ENCODE results near the gene CD19. TPM values are rescaled to one million over a fixed set of nuclear protein-coding genes. Genes with fewer than 3 reads are reported as not detected.
"Not testable (repeated sequence)": the region's sequence is repeated elsewhere in the genome, so short reads cannot be mapped to it uniquely, and the experiment has no call there.

Gene CD19
- total and polyA plus RNA-seq, 2 donors (not counting 1 experiment from before 2014, with no cell fraction given) = under 0.01 to 0.05 TPM

- DNase-seq (ENCODE audit: low read depth in 2 of 2) = peak; percentile 75 to 85
- TF ChIP-seq EZH2 (IDR thresholded peaks at IDR 0.05; ENCODE audit: low read length, missing control alignments) = no peak
- TF ChIP-seq CTCF (conservative IDR thresholded peaks at IDR 0.05 in 1 of 2, IDR thresholded peaks at IDR 0.05 in 1 of 2; ENCODE audit: low read depth in 1 of 2, low read length in 2 of 2) = no peak
- Histone ChIP-seq H3K9ac (ENCODE audit: insufficient read depth, low read length) (peak within 1 kb of the TSS; percentile 92), H3K79me2 (ENCODE audit: control insufficient read depth, insufficient read depth, low read length) (no peaks in the 10 kb centered on the region), H3K27ac (ENCODE audit: insufficient read depth, low read length) (peak within 1 kb of the TSS; percentile 88), H3K27me3 (ENCODE audit: control insufficient read depth, insufficient read depth, low read length) (no peaks in the 10 kb centered on the region), H3K36me3 (ENCODE audit: control insufficient read depth, insufficient read depth, low read length) (peaks cover 3% of the 10 kb centered on the region), H4K20me1 (ENCODE audit: control insufficient read depth, extremely low read depth, insufficient read depth, low read length) (no peaks in the 10 kb centered on the region), H3K4me3 (replicated peaks in 1 of 4; ENCODE audit: control extremely low read depth in 1 of 4, insufficient read depth in 1 of 4, low read depth in 3 of 4, low read length in 4 of 4) (peak within 1 kb of the TSS; percentile 69 to 90 (median 78)), H2AFZ (ENCODE audit: low read length) (peak within 1 kb of the TSS; percentile 76), H3K4me2 (ENCODE audit: extremely low read depth, insufficient read depth, low read length) (peak within 1 kb of the TSS; percentile 87), H3K9me3 (ENCODE audit: control insufficient read depth, insufficient read depth, low read depth, low read length) (no peaks in the 10 kb centered on the region), H3K4me1 (ENCODE audit: control insufficient read depth, extremely low read depth, insufficient read depth, low read length) (no peaks in the 10 kb centered on the region)
Measured at GRCh38 chr16:28924762-28925385, 6.9 kb upstream of the CD19 start, which contains the start of gene RABEP2. TSS of gene RABEP2 (minus strand) at chr16:28925238. CDS start at chr16:28925163, 75 bp downstream.

GRCh38 chr16:28925386-28926228, 6.2 kb upstream of the CD19 start:
- Histone ChIP-seq H3K9ac (ENCODE audit: insufficient read depth, low read length) (peak overlapping the region; percentile 92), H3K36me3 (ENCODE audit: control insufficient read depth, insufficient read depth, low read length) (peaks cover 3% of the 10 kb centered on the region), H3K4me2 (ENCODE audit: extremely low read depth, insufficient read depth, low read length) (peak overlapping the region; percentile 87), H2AFZ (ENCODE audit: low read length) (peak overlapping the region; percentile 76), H3K27ac (ENCODE audit: insufficient read depth, low read length) (peak overlapping the region; percentile 88), H3K4me1 (ENCODE audit: control insufficient read depth, extremely low read depth, insufficient read depth, low read length) (no peaks in the 10 kb centered on the region), H4K20me1 (ENCODE audit: control insufficient read depth, extremely low read depth, insufficient read depth, low read length) (no peaks in the 10 kb centered on the region), H3K79me2 (ENCODE audit: control insufficient read depth, insufficient read depth, low read length) (no peaks in the 10 kb centered on the region), H3K27me3 (ENCODE audit: control insufficient read depth, insufficient read depth, low read length) (no peaks in the 10 kb centered on the region), H3K4me3 (replicated peaks in 1 of 4; ENCODE audit: control extremely low read depth in 1 of 4, insufficient read depth in 1 of 4, low read depth in 3 of 4, low read length in 4 of 4) (peak overlapping the region; percentile 69 to 90 (median 78)), H3K9me3 (ENCODE audit: control insufficient read depth, insufficient read depth, low read depth, low read length) (no peaks in the 10 kb centered on the region)
- TF ChIP-seq CTCF (conservative IDR thresholded peaks at IDR 0.05 in 1 of 2, IDR thresholded peaks at IDR 0.05 in 1 of 2; ENCODE audit: low read depth in 1 of 2, low read length in 2 of 2) = no peak
- no peak for TF ChIP-seq EZH2 (IDR thresholded peaks at IDR 0.05; ENCODE audit: low read length, missing control alignments)
- peak; percentile 78 to 81 for DNase-seq (ENCODE audit: low read depth in 2 of 2)

DNA sequence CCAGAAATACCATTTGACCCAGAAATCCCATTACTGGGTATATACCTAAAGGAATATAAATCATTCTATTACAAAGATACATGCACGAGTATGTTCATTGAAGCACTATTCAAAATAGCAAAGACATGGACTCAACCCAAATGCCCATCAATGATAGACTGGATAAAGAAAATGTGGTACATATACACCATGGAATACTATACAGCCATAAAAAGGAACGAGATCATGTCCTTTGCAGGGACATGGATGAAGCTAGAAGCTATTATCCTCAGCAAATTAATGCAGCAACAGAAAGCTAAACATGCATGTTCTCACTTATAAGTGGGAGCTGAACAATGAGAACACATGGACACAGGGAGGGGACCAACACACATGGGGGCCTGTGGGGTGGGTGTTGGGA, 5.5 kb upstream of the CD19 start:
- not testable (repeated sequence) for H2AFZ ChIP-seq (ENCODE audit: low read length); H3K9me3 ChIP-seq (ENCODE audit: control insufficient read depth, insufficient read depth, low read depth, low read length); H3K79me2 ChIP-seq (ENCODE audit: control insufficient read depth, insufficient read depth, low read length); H3K4me1 ChIP-seq (ENCODE audit: control insufficient read depth, extremely low read depth, insufficient read depth, low read length); H3K27ac ChIP-seq (ENCODE audit: insufficient read depth, low read length); H3K36me3 ChIP-seq (ENCODE audit: control insufficient read depth, insufficient read depth, low read length); H3K4me2 ChIP-seq (ENCODE audit: extremely low read depth, insufficient read depth, low read length); H3K27me3 ChIP-seq (ENCODE audit: control insufficient read depth, insufficient read depth, low read length); DNase-seq (ENCODE audit: low read depth in 2 of 2); H4K20me1 ChIP-seq (ENCODE audit: control insufficient read depth, extremely low read depth, insufficient read depth, low read length); H3K9ac ChIP-seq (ENCODE audit: insufficient read depth, low read length)
- peak overlapping the region in 2 of 4 experiments; percentile 85 to 90 for H3K4me3 ChIP-seq (replicated peaks in 1 of 4; ENCODE audit: control extremely low read depth in 1 of 4, insufficient read depth in 1 of 4, low read depth in 3 of 4, low read length in 4 of 4)
